ENCODE results near the gene ATP8A1. TPM values are rescaled to one million over a fixed set of nuclear protein-coding genes. Genes with fewer than 3 reads are reported as not detected.

The ATP8A1 gene
- total RNA-seq, 1 donor from 2014 or later, result 2.6 TPM

GRCh38 chr4:42649870-42650269 lies 7.0 kb downstream of the ATP8A1 start:
- ATAC-seq, result no peak

GRCh38 chr4:42646999-42647541 lies 9.8 kb downstream of the ATP8A1 start:
- no peak for ATAC-seq

- no peak for ATAC-seq
Observed at GRCh38 chr4:42646013-42646784, 10.7 kb downstream of the ATP8A1 start.

GRCh38 chr4:42644897-42645296 lies 12.0 kb downstream of the ATP8A1 start:
- ATAC-seq, result no peak

GRCh38 chr4:42643685-42644084 lies 13.2 kb downstream of the ATP8A1 start:
- no peak for ATAC-seq

- no peak for ATAC-seq
Observed at GRCh38 chr4:42642845-42643615, 13.9 kb downstream of the ATP8A1 start.

GRCh38 chr4:42642101-42642797 lies 14.7 kb downstream of the ATP8A1 start:
- ATAC-seq, result no peak

- no peak for ATAC-seq
Observed at GRCh38 chr4:42641656-42642055, 15.2 kb downstream of the ATP8A1 start.

- ATAC-seq, result no peak
Observed at GRCh38 chr4:42641161-42641560, 15.7 kb downstream of the ATP8A1 start.

GRCh38 chr4:42640613-42641012 lies 16.3 kb downstream of the ATP8A1 start:
- ATAC-seq, result no peak

- no peak for ATAC-seq
Observed at GRCh38 chr4:42638993-42639392, 17.9 kb downstream of the ATP8A1 start.

- ATAC-seq, result no peak
Observed at GRCh38 chr4:42638321-42638720, 18.6 kb downstream of the ATP8A1 start.

GRCh38 chr4:42637867-42638266 lies 19.0 kb downstream of the ATP8A1 start:
- ATAC-seq, result no peak

GRCh38 chr4:42637104-42637503 lies 19.8 kb downstream of the ATP8A1 start:
- ATAC-seq, result no peak

GRCh38 chr4:42636645-42636949 lies 20.3 kb downstream of the ATP8A1 start:
- no peak for ATAC-seq

GRCh38 chr4:42633605-42634388 lies 23.1 kb downstream of the ATP8A1 start:
- no peak for ATAC-seq

- ATAC-seq, result no peak
Observed at GRCh38 chr4:42632653-42633382, 24.1 kb downstream of the ATP8A1 start.

- ATAC-seq, result no peak
Observed at GRCh38 chr4:42630908-42631307, 26.0 kb downstream of the ATP8A1 start.

GRCh38 chr4:42628740-42629139 lies 28.2 kb downstream of the ATP8A1 start:
- no peak for ATAC-seq

- ATAC-seq, result peak; percentile 78
Observed at GRCh38 chr4:42627885-42628646, 28.8 kb downstream of the ATP8A1 start.

- ATAC-seq, result no peak
Observed at GRCh38 chr4:42626629-42627146, 30.2 kb downstream of the ATP8A1 start.
